Ectodermal cell (in vitro differentiated cells): ENCODE results near the gene LCE4A. TPM values are rescaled to one million over a fixed set of nuclear protein-coding genes. Genes with fewer than 3 reads are reported as not detected.
"Not testable (repeated sequence)": the region's sequence is repeated elsewhere in the genome, so short reads cannot be mapped to it uniquely, and the experiment has no call there.

Experiments used
- H3K27ac ChIP-seq: 2 replicates; pipeline ENCODE4 v1.7.0; 2013; ENCODE audit warnings: mild to moderate bottlenecking, low read depth, low read length; ENCODE audit not compliant: insufficient read depth, poor library complexity, severe bottlenecking
- H3K27me3 ChIP-seq: 2 replicates; pipeline ENCODE4 v1.7.0; 2013; ENCODE audit warnings: mild to moderate bottlenecking, low read length; ENCODE audit not compliant: insufficient read depth, control insufficient read depth, poor library complexity, severe bottlenecking
- H3K36me3 ChIP-seq: one replicate; pipeline ENCODE4 v1.7.0; 2013; ENCODE audit warnings: low read length; ENCODE audit not compliant: control insufficient read depth, insufficient read depth
- H3K4me1 ChIP-seq: one replicate; pipeline ENCODE4 v1.7.0; 2013; ENCODE audit warnings: low read length; ENCODE audit not compliant: control insufficient read depth, insufficient read depth
- H3K4me3 ChIP-seq: 2 replicates; pipeline ENCODE4 v1.7.0; 2013; ENCODE audit warnings: low read depth, low read length, control low read depth; ENCODE audit not compliant: insufficient read depth
- H3K9me3 ChIP-seq: 2 replicates; pipeline ENCODE4 v1.7.0; 2013; ENCODE audit warnings: mild to moderate bottlenecking, low read length, moderate library complexity; ENCODE audit not compliant: control insufficient read depth
- WGBS, 2 experiments: methylation state at CpG; one replicate each; pipeline ENCODE4 v1.1.7; 2013; ENCODE audit warnings: missing lambda C conversion rate in 2 of 2; 5-methylcytosine and 5-hydroxymethylcytosine counted together
- polyA plus RNA-seq, 4 experiments: library from polyadenylated mRNA; stranded (reverse); fragments of 50-300 nt; gene quantifications; one replicate each; pipeline ENCODE4 v1.2.3, GENCODE V29; 2013

The LCE4A gene
- not detected for polyA plus RNA-seq (2013, experiment 1 of 4)
- not detected for polyA plus RNA-seq (2013, experiment 2 of 4)
- polyA plus RNA-seq (2013, experiment 3 of 4), result not detected
- not detected for polyA plus RNA-seq (2013, experiment 4 of 4)

GRCh38 chr1:152707860-152708259, at the start of gene LCE4A:
TSS of gene LCE4A (plus strand) at chr1:152708160. CDS start at chr1:152709076, 916 bp downstream.
- Histone ChIP-seq H3K27me3 (no peaks in the 10 kb centered on the region), H3K36me3 (no peaks in the 10 kb centered on the region), H3K4me3 (no peak within 1 kb of the TSS), H3K4me1 (no peaks in the 10 kb centered on the region), H3K9me3 (peaks cover 21% of the 10 kb centered on the region), H3K27ac (no peak within 1 kb of the TSS)
- 61 to 65% methylated on average over 2 of the region's 2 CpGs for WGBS, 2 experiments

GRCh38 chr1:152658649-152659048, 49.3 kb upstream of the LCE4A start:
- peaks cover 24% of the 10 kb centered on the region for H3K9me3 ChIP-seq
- no peaks in the 10 kb centered on the region for H3K27me3 ChIP-seq
- no peaks in the 10 kb centered on the region for H3K36me3 ChIP-seq
- WGBS, 2 experiments, result 77 to 78% methylated on average over 3 of the region's 3 CpGs
- H3K4me1 ChIP-seq, result no peaks in the 10 kb centered on the region
- no peak overlapping the region for H3K4me3 ChIP-seq
- H3K27ac ChIP-seq, result no peak overlapping the region

- WGBS, 2 experiments, result 53 to 57% methylated on average over 3 of the region's 3 CpGs
- no peaks in the 10 kb centered on the region for H3K4me1 ChIP-seq
- peaks cover 27% of the 10 kb centered on the region for H3K9me3 ChIP-seq
- no peaks in the 10 kb centered on the region for H3K27me3 ChIP-seq
- no peaks in the 10 kb centered on the region for H3K36me3 ChIP-seq
- H3K27ac ChIP-seq, result no peak within 1 kb of the TSS
- no peak within 1 kb of the TSS for H3K4me3 ChIP-seq
Measured at GRCh38 chr1:152663098-152663497, 44.9 kb upstream of the LCE4A start, which contains the start of gene LCE2D. TSS of gene LCE2D (plus strand) at chr1:152663380. CDS start at chr1:152664106, 726 bp downstream.

- H3K27me3 ChIP-seq, H3K27ac ChIP-seq, H3K36me3 ChIP-seq, H3K4me1 ChIP-seq, H3K4me3 ChIP-seq: not testable (repeated sequence)
- 73% methylated on average over 1 of the region's 1 CpG; no CpG with 5 or more reads in 1 of the 2 experiments for WGBS, 2 experiments
- H3K9me3 ChIP-seq, result peaks cover 12% of the 10 kb centered on the region
Measured at GRCh38 chr1:152666171-152666570, 41.8 kb upstream of the LCE4A start.

- 84 to 89% methylated on average over 5 of the region's 5 CpGs for WGBS, 2 experiments
- peaks cover 9% of the 10 kb centered on the region for H3K9me3 ChIP-seq
- H3K27me3 ChIP-seq, result no peaks in the 10 kb centered on the region
- H3K4me1 ChIP-seq, result no peaks in the 10 kb centered on the region
- no peak overlapping the region for H3K27ac ChIP-seq
- no peaks in the 10 kb centered on the region for H3K36me3 ChIP-seq
- H3K4me3 ChIP-seq, result no peak overlapping the region
Measured at GRCh38 chr1:152667648-152668047, 40.3 kb upstream of the LCE4A start.

GRCh38 chr1:152673016-152673415, 34.9 kb upstream of the LCE4A start:
- H3K9me3 ChIP-seq, result peaks cover 7% of the 10 kb centered on the region
- no peak overlapping the region for H3K27ac ChIP-seq
- no peaks in the 10 kb centered on the region for H3K36me3 ChIP-seq
- H3K4me3 ChIP-seq, result no peak overlapping the region
- H3K4me1 ChIP-seq, result no peaks in the 10 kb centered on the region
- H3K27me3 ChIP-seq, result no peaks in the 10 kb centered on the region
- 15 to 23% methylated on average over 2 of the region's 2 CpGs for WGBS, 2 experiments

- H3K27ac ChIP-seq, H3K4me3 ChIP-seq, H3K36me3 ChIP-seq, H3K27me3 ChIP-seq, H3K4me1 ChIP-seq: not testable (repeated sequence)
- 17 to 27% methylated on average over 1 of the region's 3 CpGs for WGBS, 2 experiments
- H3K9me3 ChIP-seq, result peaks cover 14% of the 10 kb centered on the region
Measured at GRCh38 chr1:152674983-152675382, 33.0 kb upstream of the LCE4A start, which contains the start of gene LCE2C. TSS of gene LCE2C (plus strand) at chr1:152675279. CDS start at chr1:152676016, 737 bp downstream.

- H3K4me3 ChIP-seq, result no peak overlapping the region
- H3K9me3 ChIP-seq, result peaks cover 23% of the 10 kb centered on the region
- 82 to 89% methylated on average over 6 of the region's 6 CpGs for WGBS, 2 experiments
- no peaks in the 10 kb centered on the region for H3K36me3 ChIP-seq
- no peaks in the 10 kb centered on the region for H3K4me1 ChIP-seq
- no peak overlapping the region for H3K27ac ChIP-seq
- H3K27me3 ChIP-seq, result no peaks in the 10 kb centered on the region
Measured at GRCh38 chr1:152679459-152679858, 28.5 kb upstream of the LCE4A start.

GRCh38 chr1:152681616-152682015, 26.3 kb upstream of the LCE4A start:
- H3K9me3 ChIP-seq, result peaks cover 21% of the 10 kb centered on the region
- 71 to 75% methylated on average over 1 of the region's 2 CpGs for WGBS, 2 experiments
- H3K4me3 ChIP-seq, result no peak overlapping the region
- no peak overlapping the region for H3K27ac ChIP-seq
- H3K4me1 ChIP-seq, result no peaks in the 10 kb centered on the region
- H3K36me3 ChIP-seq, result no peaks in the 10 kb centered on the region
- no peaks in the 10 kb centered on the region for H3K27me3 ChIP-seq

GRCh38 chr1:152683846-152684245, 24.1 kb upstream of the LCE4A start:
- Histone ChIP-seq H3K4me3 (no peak overlapping the region), H3K36me3 (no peaks in the 10 kb centered on the region), H3K27ac (no peak overlapping the region), H3K9me3 (peaks cover 15% of the 10 kb centered on the region), H3K4me1 (no peaks in the 10 kb centered on the region), H3K27me3 (no peaks in the 10 kb centered on the region)

- H3K9me3 ChIP-seq, H3K4me1 ChIP-seq, H3K4me3 ChIP-seq, H3K27ac ChIP-seq, H3K36me3 ChIP-seq, H3K27me3 ChIP-seq: not testable (repeated sequence)
- WGBS, 2 experiments, result 45 to 52% methylated on average over 2 of the region's 4 CpGs
Measured at GRCh38 chr1:152685823-152686222, 22.1 kb upstream of the LCE4A start, which contains the start of gene LCE2B. TSS of gene LCE2B (plus strand) at chr1:152686123. CDS start at chr1:152686844, 721 bp downstream.
